ENCODE data around the gene TENT4A. TPM values are rescaled to one million over a fixed set of nuclear protein-coding genes. Genes with fewer than 3 reads are reported as not detected.

The TENT4A gene
- total and polyA plus RNA-seq, 2 experiments from 2014 or later: 6.7 to 27.0 TPM

DNA sequence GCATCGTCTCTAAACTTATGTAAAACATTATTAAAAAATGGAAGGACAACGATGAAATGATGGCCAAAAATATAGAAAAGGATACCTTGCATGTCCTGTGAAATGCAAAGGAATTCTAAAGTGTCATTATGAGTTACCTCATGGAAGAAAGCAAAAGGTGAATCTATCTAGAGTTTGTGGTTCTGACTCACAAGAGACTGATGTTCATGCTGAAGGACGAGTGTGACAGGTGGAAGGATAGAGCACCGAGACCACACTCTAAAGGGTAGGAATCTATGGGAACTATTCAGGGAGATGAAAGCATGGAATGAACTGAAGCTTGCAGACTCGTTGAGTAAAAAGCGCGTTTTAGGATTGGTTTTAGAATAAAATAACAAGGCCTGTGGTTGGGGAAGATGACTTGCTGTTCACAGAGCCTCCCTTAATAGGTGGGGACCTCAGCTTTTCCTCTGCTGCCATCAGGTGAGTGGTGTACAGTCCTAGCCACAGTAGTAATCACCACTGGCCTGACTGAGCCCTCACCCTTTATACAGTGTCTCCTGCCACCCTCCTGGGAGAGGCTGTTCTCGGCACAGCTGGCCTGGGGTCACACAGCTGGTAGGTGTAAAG, 11.2 kb downstream of the TENT4A start:
- no peak for DNase-seq (ENCODE audit: low read depth in 1 of 2, low spot score in 1 of 2)
- Histone ChIP-seq H3K36me3 (no peaks in the 10 kb centered on the region), H3K27me3 (no peaks in the 10 kb centered on the region), H3K4me3 (no peak overlapping the region), H3K27ac (no peak overlapping the region), H3K9me3 (ENCODE audit: low read depth) (no peaks in the 10 kb centered on the region), H3K4me1 (ENCODE audit: low read depth) (peaks cover 25% of the 10 kb centered on the region)
- TF ChIP-seq CTCF (IDR thresholded peaks at IDR 0.05; ENCODE audit: low read depth, low read length): no peak

GRCh38 chr5:6725421-6725820, 12.2 kb downstream of the TENT4A start:
- H3K4me1 ChIP-seq (ENCODE audit: low read depth): peaks cover 23% of the 10 kb centered on the region
- H3K36me3 ChIP-seq: no peaks in the 10 kb centered on the region
- no peak for DNase-seq (ENCODE audit: low read depth in 1 of 2, low spot score in 1 of 2)
- TF ChIP-seq CTCF (IDR thresholded peaks at IDR 0.05; ENCODE audit: low read depth, low read length): no peak
- no peaks in the 10 kb centered on the region for H3K27me3 ChIP-seq
- H3K27ac ChIP-seq: no peak overlapping the region
- no peak overlapping the region for H3K4me3 ChIP-seq
- H3K9me3 ChIP-seq (ENCODE audit: low read depth): no peaks in the 10 kb centered on the region

- DNase-seq (ENCODE audit: low read depth in 1 of 2, low spot score in 1 of 2): no peak
- Histone ChIP-seq H3K9me3 (ENCODE audit: low read depth) (no peaks in the 10 kb centered on the region), H3K27ac (no peak overlapping the region), H3K27me3 (no peaks in the 10 kb centered on the region), H3K4me1 (ENCODE audit: low read depth) (peaks cover 17% of the 10 kb centered on the region), H3K4me3 (no peak overlapping the region), H3K36me3 (no peaks in the 10 kb centered on the region)
- no peak for TF ChIP-seq CTCF (IDR thresholded peaks at IDR 0.05; ENCODE audit: low read depth, low read length)
Observed at GRCh38 chr5:6726006-6726405, 12.8 kb downstream of the TENT4A start.

- Histone ChIP-seq H3K36me3 (no peaks in the 10 kb centered on the region), H3K27ac (no peak overlapping the region), H3K9me3 (ENCODE audit: low read depth) (no peaks in the 10 kb centered on the region), H3K27me3 (no peaks in the 10 kb centered on the region), H3K4me3 (no peak overlapping the region), H3K4me1 (ENCODE audit: low read depth) (peaks cover 12% of the 10 kb centered on the region)
- no peak for TF ChIP-seq CTCF (IDR thresholded peaks at IDR 0.05; ENCODE audit: low read depth, low read length)
- DNase-seq (ENCODE audit: low read depth in 1 of 2, low spot score in 1 of 2): no peak
Observed at GRCh38 chr5:6727231-6727630, 14.0 kb downstream of the TENT4A start.

- Histone ChIP-seq H3K27me3 (no peaks in the 10 kb centered on the region), H3K36me3 (no peaks in the 10 kb centered on the region), H3K27ac (no peak overlapping the region), H3K9me3 (ENCODE audit: low read depth) (no peaks in the 10 kb centered on the region), H3K4me1 (ENCODE audit: low read depth) (peaks cover 11% of the 10 kb centered on the region), H3K4me3 (no peak overlapping the region)
- DNase-seq (ENCODE audit: low read depth in 1 of 2, low spot score in 1 of 2): no peak
- TF ChIP-seq CTCF (IDR thresholded peaks at IDR 0.05; ENCODE audit: low read depth, low read length): no peak
Observed at GRCh38 chr5:6728011-6728794, 15.0 kb downstream of the TENT4A start.
